Stomach smooth muscle (tissue), 2 donors: ENCODE measurements around the gene PHACTR2.
"Not testable (repeated sequence)": the region's sequence is repeated elsewhere in the genome, so short reads cannot be mapped to it uniquely, and the experiment has no call there.

Experiments used
- H3K27ac ChIP-seq: one replicate; pipeline ENCODE4 v1.7.0; 2013; ENCODE audit warnings: mild to moderate bottlenecking, low read length, inconsistent platforms
- H3K27me3 ChIP-seq, 2 donors: one replicate each; pipeline ENCODE4 v1.7.0; 2013; ENCODE audit warnings: low read length in 2 of 2; ENCODE audit not compliant: insufficient read depth in 2 of 2, control insufficient read depth in 1 of 2
- H3K36me3 ChIP-seq, 2 donors: one replicate each; pipeline ENCODE4 v1.7.0; 2013; ENCODE audit warnings: low read length in 2 of 2; ENCODE audit not compliant: control insufficient read depth in 2 of 2, insufficient read depth in 2 of 2
- H3K4me1 ChIP-seq: one replicate; pipeline ENCODE4 v1.7.0; 2013; ENCODE audit warnings: low read length; ENCODE audit not compliant: control insufficient read depth, insufficient read depth
- H3K4me3 ChIP-seq, 2 donors: one replicate each; pipeline ENCODE4 v1.7.0; 2013; ENCODE audit warnings: low read length in 2 of 2
- H3K9ac ChIP-seq, 2 donors: one replicate each; pipeline ENCODE4 v1.7.0; 2013; ENCODE audit warnings: low read length in 2 of 2, mild to moderate bottlenecking in 1 of 2
- H3K9me3 ChIP-seq, 2 donors: one replicate each; pipeline ENCODE4 v1.7.0; 2013; ENCODE audit warnings: low read length in 2 of 2; ENCODE audit not compliant: control insufficient read depth in 2 of 2
- donor health status: healthy.
- donor health status: Pancreatic carcinoma.

The PHACTR2 gene

DNA sequence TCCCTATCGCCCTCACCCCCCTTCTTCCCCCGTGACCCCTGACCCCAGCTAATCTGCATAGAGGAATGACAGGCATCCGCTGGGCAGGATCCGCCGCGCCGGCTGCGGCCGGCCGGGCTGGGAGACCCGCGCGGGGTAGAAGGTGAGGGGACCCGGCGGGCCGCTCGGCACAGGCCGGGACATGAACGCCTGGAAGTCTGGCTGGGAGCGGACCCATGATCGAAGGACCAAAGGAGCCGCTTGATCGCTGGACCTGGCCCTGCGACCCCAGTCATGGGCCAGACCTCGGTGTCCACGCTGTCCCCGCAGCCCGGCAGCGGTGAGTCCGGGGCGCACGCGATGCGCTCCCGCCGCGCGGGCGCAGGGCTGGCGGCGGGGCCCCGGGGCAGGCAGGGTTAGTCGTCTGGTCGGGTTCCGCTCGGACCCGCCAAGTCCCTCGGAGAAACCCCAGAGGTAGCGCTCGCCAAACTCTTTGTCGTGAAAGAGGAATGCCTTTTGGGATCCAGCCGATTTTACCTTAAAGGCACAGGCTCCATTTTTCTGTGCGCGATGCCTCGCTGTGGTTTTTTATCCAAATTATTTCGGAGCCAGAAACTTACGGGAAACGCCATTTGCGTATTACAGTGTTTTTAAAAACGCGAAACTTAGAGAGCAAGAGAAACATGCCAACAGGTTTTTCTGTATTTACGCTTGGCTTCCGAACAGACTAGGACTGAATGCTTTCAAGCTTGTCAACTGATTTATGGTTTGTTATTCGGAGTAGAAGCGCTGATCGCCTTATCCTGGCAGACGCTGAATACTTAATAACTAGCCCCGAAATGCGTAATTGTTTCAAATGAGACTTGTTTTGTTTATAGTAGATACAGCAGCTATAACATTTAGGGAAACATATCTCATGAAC lies at the start of gene PHACTR2:
Gene PHACTR2, plus strand, starts transcription at position 75 of the 901 bp plus-strand sequence. Its CDS starts 199 bp downstream, at position 274.
- Histone ChIP-seq H3K4me1 (peaks cover 13% of the 10 kb centered on the region), H3K9me3 (peaks cover 0 to 4% of the 10 kb centered on the region in 2 donors)

DNA sequence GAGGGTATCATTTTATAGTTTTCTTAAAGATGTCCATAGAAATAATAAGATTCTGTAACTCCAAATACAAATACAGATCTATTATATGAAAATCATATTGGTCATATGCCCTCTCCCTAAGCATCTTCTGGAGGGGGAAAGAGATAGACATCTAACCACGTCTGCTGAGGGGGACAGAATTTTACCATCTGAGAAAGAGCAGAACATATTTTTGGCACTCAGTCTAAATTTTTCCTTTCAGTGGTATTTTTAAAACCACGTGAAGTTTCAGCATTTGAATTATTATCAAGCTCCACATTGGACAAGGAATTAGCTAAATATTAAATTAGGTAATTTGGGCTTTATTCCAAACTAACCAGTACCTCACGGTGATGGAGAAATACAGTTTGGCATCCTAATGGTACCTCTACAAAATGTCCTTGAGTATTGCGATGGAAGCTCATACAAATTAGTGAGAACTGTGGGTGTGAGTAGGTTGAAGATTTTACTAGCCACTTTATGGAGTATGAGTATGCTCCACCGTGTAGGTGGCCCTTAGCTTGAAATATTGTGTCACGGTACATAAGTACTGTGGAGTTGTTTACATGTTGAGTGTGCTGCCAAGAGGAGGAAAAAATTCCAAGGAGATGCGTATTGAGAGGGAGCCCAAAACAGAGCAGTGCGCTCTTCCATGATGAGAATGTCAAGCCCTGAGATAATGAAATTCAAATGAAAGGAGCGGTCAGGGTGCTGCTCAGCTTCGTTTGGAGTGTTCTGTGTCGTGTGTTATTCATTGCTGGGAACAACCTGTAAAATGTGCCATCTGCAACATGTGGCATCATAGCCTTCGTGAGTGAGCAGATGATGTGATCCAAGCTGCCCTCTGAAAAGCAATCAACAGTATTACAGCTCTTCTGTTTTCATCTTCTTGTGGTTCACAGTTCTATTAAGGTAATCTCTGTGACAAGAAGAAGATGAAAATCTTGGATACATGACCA lies 48.4 kb upstream of the PHACTR2 start:
- peak overlapping the region in 1 of 2 donors; percentile 14 for H3K9ac ChIP-seq
- no peaks in the 10 kb centered on the region for H3K9me3 ChIP-seq
- H3K27me3 ChIP-seq, result no peaks in the 10 kb centered on the region
- H3K4me3 ChIP-seq, result peak overlapping the region; percentile 38 to 54
- H3K36me3 ChIP-seq, result no peaks in the 10 kb centered on the region
- peak overlapping the region; percentile 13 for H3K27ac ChIP-seq
- H3K4me1 ChIP-seq, result peaks cover 6% of the 10 kb centered on the region

More for the DNA sequence above, at the start of gene PHACTR2:
- Histone ChIP-seq H3K4me3 (peak within 1 kb of the TSS; percentile 75 to 79), H3K27me3 (no peaks in the 10 kb centered on the region), H3K27ac (peak within 1 kb of the TSS; percentile 89), H3K36me3 (no peaks in the 10 kb centered on the region), H3K9ac (peak within 1 kb of the TSS; percentile 85 to 97)

DNA sequence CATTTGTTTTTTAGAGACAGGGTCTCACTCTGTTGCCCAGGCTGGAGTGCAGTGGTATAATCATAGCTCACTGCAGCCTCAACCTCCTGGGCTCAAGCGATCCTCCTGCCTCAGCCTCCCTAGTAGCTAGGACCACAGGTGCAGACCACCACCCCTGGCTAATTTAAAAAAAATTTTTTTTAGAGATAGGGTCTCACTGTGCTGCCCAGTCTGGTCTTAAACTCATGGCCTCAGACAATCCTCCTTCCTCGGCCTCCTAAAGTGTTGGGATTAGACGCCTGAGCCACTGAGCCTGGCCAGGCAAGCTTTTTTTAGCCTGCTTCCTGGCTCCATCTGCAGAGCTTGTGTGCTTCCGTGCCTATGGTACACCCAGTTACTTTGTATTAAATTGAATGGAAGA lies 46.6 kb upstream of the PHACTR2 start:
- H3K36me3 ChIP-seq, H3K9me3 ChIP-seq, H3K4me1 ChIP-seq, H3K4me3 ChIP-seq, H3K27me3 ChIP-seq, H3K9ac ChIP-seq, H3K27ac ChIP-seq: not testable (repeated sequence)

DNA sequence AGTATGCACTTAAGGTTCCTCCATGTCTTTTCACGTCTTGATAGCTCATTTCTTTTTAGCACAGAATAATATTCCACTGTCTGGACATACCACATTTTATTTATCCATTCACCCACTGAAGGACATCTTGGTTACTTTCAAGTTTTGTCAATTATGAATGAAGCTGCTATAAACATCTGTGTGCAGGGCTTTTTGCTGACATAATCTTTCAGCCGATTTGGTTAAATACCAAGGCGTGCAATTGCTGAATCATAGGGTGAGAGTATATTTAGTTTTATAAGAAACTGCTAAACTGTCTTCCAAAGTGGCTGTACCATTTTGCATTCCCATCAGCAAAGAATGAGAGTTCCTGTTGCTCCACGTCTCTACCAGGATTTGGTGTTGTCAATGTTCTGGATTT lies 44.9 kb upstream of the PHACTR2 start:
- Histone ChIP-seq H3K9me3 (no peaks in the 10 kb centered on the region), H3K36me3 (no peaks in the 10 kb centered on the region), H3K4me1 (peaks cover 6% of the 10 kb centered on the region), H3K27ac (no peak overlapping the region), H3K4me3 (no peak overlapping the region), H3K27me3 (no peaks in the 10 kb centered on the region), H3K9ac (no peak overlapping the region)

DNA sequence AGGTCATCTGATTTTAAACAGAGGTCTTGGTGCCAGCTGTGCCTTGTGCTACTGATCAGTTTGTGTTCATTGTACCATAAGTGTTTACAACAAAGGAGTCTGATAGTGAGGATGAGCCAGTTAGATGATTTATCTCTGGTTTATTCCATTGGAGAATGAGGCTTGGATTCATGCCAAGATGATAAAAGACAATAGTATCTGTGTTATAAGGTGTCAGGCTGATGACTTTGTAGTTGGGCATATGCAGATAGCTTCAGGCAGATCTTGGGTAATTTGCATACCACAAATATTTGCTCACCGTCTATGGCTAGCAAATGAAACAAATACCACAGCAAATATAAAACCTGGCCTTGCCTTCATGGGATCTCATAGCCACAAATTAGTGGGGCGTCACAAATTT lies 43.3 kb upstream of the PHACTR2 start:
- Histone ChIP-seq H3K4me1 (peaks cover 4% of the 10 kb centered on the region), H3K27me3 (no peaks in the 10 kb centered on the region), H3K9me3 (no peaks in the 10 kb centered on the region), H3K27ac (no peak overlapping the region), H3K9ac (no peak overlapping the region), H3K4me3 (no peak overlapping the region), H3K36me3 (no peaks in the 10 kb centered on the region)

DNA sequence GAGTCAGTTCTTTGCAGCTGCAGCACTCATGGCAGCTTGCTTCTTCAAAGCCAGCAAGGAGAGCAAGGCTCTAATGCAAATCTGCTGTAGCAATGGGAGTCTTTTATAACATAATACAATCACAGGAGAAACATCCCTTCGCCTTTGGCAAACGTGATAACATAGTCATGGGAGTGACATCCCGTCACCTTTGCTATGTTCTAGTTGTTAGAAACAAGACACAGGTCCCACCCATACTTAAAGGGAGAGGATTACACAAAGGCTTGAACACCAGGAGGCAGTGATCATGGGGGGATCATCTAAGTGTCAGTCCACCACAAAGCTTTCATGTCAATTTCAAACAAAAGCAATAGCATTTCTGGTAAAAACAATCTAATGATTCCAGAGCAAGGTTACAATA lies 40.1 kb upstream of the PHACTR2 start:
- Histone ChIP-seq H3K4me3 (no peak overlapping the region), H3K27me3 (no peaks in the 10 kb centered on the region), H3K36me3 (no peaks in the 10 kb centered on the region), H3K9ac (no peak overlapping the region), H3K4me1 (no peaks in the 10 kb centered on the region), H3K27ac (no peak overlapping the region), H3K9me3 (no peaks in the 10 kb centered on the region)

DNA sequence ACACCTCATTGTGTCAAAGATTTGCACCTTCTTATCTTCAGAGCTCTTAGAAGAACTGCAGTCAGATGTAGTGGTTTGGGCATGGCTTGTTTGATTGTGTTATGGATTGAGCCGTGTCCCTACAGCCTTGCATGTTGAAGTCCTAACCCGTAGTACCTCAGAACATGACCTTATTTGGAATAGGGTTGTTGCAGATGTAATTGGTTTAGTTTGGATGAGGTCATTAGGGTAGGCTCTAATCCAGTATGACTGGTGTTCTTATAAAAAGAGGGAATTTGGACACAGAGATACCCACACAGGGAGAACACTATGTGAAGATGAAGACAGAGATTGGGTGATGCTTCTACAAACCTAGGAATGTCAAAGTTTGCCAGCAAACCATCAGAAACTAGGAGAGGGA lies 35.4 kb upstream of the PHACTR2 start:
- H3K9ac ChIP-seq, result no peak overlapping the region

DNA sequence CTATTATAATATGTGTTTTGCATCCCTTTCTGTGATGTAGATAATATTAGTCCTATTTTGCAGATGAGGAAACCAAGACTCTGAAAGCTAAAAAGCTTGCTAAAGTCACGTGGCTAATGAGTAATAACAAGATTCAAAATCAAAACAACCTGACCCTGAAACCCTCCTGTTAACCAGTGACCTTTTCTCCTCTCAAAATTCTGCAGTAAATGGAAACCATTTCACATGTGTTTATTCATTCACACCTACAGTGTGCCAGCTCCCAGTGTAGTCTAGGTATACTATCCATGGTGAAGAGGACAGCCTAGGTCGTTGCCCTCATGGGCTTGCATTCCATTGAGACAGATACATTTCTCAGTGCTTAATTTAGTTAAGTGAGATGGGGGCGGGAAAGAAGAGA lies 30.6 kb upstream of the PHACTR2 start:
- no peak overlapping the region for H3K4me3 ChIP-seq
- no peaks in the 10 kb centered on the region for H3K9me3 ChIP-seq
- no peaks in the 10 kb centered on the region for H3K36me3 ChIP-seq
- no peaks in the 10 kb centered on the region for H3K27me3 ChIP-seq
- H3K4me1 ChIP-seq, result no peaks in the 10 kb centered on the region
- no peak overlapping the region for H3K9ac ChIP-seq
- no peak overlapping the region for H3K27ac ChIP-seq

More for the DNA sequence above, 35.4 kb upstream of the PHACTR2 start:
- no peak overlapping the region for H3K27ac ChIP-seq
- H3K4me1 ChIP-seq, result no peaks in the 10 kb centered on the region
- no peaks in the 10 kb centered on the region for H3K9me3 ChIP-seq
- H3K4me3 ChIP-seq, result no peak overlapping the region
- no peaks in the 10 kb centered on the region for H3K36me3 ChIP-seq
- no peaks in the 10 kb centered on the region for H3K27me3 ChIP-seq

DNA sequence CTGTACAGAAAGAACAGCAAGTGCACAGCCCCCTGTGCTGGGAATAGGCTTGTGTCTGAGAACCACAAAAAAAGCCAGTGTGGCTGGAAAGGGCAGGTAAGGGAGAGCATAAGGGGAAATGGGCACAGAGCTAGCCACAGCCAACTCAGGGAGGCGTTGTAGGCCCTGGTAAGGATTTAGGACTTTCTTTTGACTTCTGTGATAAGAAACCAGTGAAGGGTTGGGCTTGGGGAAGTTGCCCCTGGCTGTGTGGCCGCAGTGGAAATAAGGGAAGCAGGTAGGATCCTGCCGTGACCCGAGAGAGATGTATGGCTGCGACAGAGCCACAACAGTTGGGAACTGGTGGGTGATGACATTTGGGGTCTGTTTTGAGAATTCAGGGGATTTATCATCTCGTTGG lies 30.0 kb upstream of the PHACTR2 start:
- Histone ChIP-seq H3K27me3 (no peaks in the 10 kb centered on the region), H3K27ac (no peak overlapping the region), H3K4me1 (peaks cover 2% of the 10 kb centered on the region), H3K9ac (no peak overlapping the region), H3K36me3 (no peaks in the 10 kb centered on the region), H3K4me3 (no peak overlapping the region), H3K9me3 (no peaks in the 10 kb centered on the region)

DNA sequence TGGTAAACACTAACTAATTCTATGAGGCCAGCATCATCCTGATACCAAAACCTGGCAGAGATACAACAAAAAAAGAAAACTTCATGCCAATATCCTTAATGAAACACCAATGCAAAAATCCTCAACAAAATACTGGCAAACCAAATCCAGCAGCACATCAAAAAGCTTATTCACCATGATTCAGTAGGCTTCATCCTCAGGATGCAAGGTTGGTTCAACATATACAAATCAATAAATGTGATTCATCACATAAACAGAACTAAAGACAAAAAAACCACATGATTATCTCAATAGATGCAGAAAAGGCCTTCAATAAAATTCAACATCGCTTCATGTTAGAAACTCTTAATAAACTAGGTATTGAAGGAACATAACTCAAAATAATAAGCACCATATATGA lies 28.4 kb upstream of the PHACTR2 start:
- H3K27ac ChIP-seq, H3K9me3 ChIP-seq, H3K4me1 ChIP-seq, H3K9ac ChIP-seq, H3K27me3 ChIP-seq, H3K36me3 ChIP-seq, H3K4me3 ChIP-seq: not testable (repeated sequence)
